IPS-18a (cell line): Measurements from ENCODE around the gene TPSAB1.

ENCODE experiments used
- H3K27ac ChIP-seq: one replicate; pipeline ENCODE4 v1.5.1; 2013; ENCODE audit warnings: low read length
- H3K27me3 ChIP-seq: one replicate; pipeline ENCODE4 v1.6.1; 2013; ENCODE audit warnings: mild to moderate bottlenecking, low read length; ENCODE audit not compliant: control insufficient read depth, insufficient read depth
- H3K36me3 ChIP-seq: one replicate; pipeline ENCODE4 v1.6.1; 2013; ENCODE audit warnings: low read depth, low read length; ENCODE audit not compliant: control insufficient read depth
- H3K4me1 ChIP-seq: one replicate; pipeline ENCODE4 v1.6.1; 2013; ENCODE audit warnings: low read depth, low read length; ENCODE audit not compliant: control insufficient read depth
- H3K4me3 ChIP-seq: one replicate; pipeline ENCODE4 v1.5.1; 2013; ENCODE audit warnings: low read length
- H3K9ac ChIP-seq: one replicate; pipeline ENCODE4 v1.6.1; 2013; ENCODE audit warnings: mild to moderate bottlenecking, low read length, moderate library complexity
- H3K9me3 ChIP-seq: one replicate; pipeline ENCODE4 v1.6.1; 2013; ENCODE audit warnings: low read depth, low read length; ENCODE audit not compliant: control insufficient read depth

TPSAB1 gene

GRCh38 chr16:1212616-1213194 lies 27.8 kb upstream of the TPSAB1 start:
- no peaks in the 10 kb centered on the region for H3K27me3 ChIP-seq
- H3K9ac ChIP-seq = no peak overlapping the region
- no peaks in the 10 kb centered on the region for H3K4me1 ChIP-seq
- peaks cover 15% of the 10 kb centered on the region for H3K36me3 ChIP-seq
- H3K9me3 ChIP-seq = no peaks in the 10 kb centered on the region
- no peak overlapping the region for H3K4me3 ChIP-seq
- H3K27ac ChIP-seq = no peak overlapping the region

- Histone ChIP-seq H3K36me3 (peaks cover 14% of the 10 kb centered on the region), H3K9ac (no peak overlapping the region), H3K4me1 (no peaks in the 10 kb centered on the region), H3K9me3 (no peaks in the 10 kb centered on the region), H3K4me3 (no peak overlapping the region), H3K27ac (no peak overlapping the region), H3K27me3 (no peaks in the 10 kb centered on the region)
Measured at GRCh38 chr16:1213231-1213630, 27.3 kb upstream of the TPSAB1 start.

- Histone ChIP-seq H3K4me3 (no peak overlapping the region), H3K9ac (no peak overlapping the region), H3K4me1 (no peaks in the 10 kb centered on the region), H3K27ac (no peak overlapping the region), H3K36me3 (peaks cover 12% of the 10 kb centered on the region), H3K9me3 (no peaks in the 10 kb centered on the region), H3K27me3 (no peaks in the 10 kb centered on the region)
Measured at GRCh38 chr16:1213796-1214372, 26.6 kb upstream of the TPSAB1 start.

- H3K9ac ChIP-seq = no peak overlapping the region
- no peaks in the 10 kb centered on the region for H3K27me3 ChIP-seq
- H3K36me3 ChIP-seq = peaks cover 15% of the 10 kb centered on the region
Measured at GRCh38 chr16:1214719-1215118, 25.8 kb upstream of the TPSAB1 start.

GRCh38 chr16:1215574-1216295 lies 24.8 kb upstream of the TPSAB1 start:
- H3K9me3 ChIP-seq = no peaks in the 10 kb centered on the region

More at GRCh38 chr16:1214719-1215118, 25.8 kb upstream of the TPSAB1 start:
- H3K9me3 ChIP-seq = no peaks in the 10 kb centered on the region
- H3K4me3 ChIP-seq = no peak overlapping the region
- H3K27ac ChIP-seq = no peak overlapping the region
- no peaks in the 10 kb centered on the region for H3K4me1 ChIP-seq

GRCh38 chr16:1216296-1216619 lies 24.2 kb upstream of the TPSAB1 start:
- Histone ChIP-seq H3K27ac (no peak overlapping the region), H3K4me1 (no peaks in the 10 kb centered on the region), H3K9me3 (no peaks in the 10 kb centered on the region), H3K27me3 (no peaks in the 10 kb centered on the region), H3K36me3 (peaks cover 15% of the 10 kb centered on the region), H3K9ac (no peak overlapping the region), H3K4me3 (no peak overlapping the region)

More at GRCh38 chr16:1215574-1216295, 24.8 kb upstream of the TPSAB1 start:
- Histone ChIP-seq H3K27ac (no peak overlapping the region), H3K36me3 (peaks cover 15% of the 10 kb centered on the region), H3K9ac (no peak overlapping the region), H3K4me3 (no peak overlapping the region), H3K4me1 (no peaks in the 10 kb centered on the region), H3K27me3 (no peaks in the 10 kb centered on the region)

GRCh38 chr16:1216681-1217400 lies 23.7 kb upstream of the TPSAB1 start:
- H3K27me3 ChIP-seq = no peaks in the 10 kb centered on the region

GRCh38 chr16:1217526-1217925 lies 23.0 kb upstream of the TPSAB1 start:
- no peak overlapping the region for H3K27ac ChIP-seq
- peaks cover 11% of the 10 kb centered on the region for H3K36me3 ChIP-seq
- H3K4me3 ChIP-seq = no peak overlapping the region
- no peaks in the 10 kb centered on the region for H3K4me1 ChIP-seq
- H3K27me3 ChIP-seq = no peaks in the 10 kb centered on the region
- no peak overlapping the region for H3K9ac ChIP-seq
- no peaks in the 10 kb centered on the region for H3K9me3 ChIP-seq

More at GRCh38 chr16:1216681-1217400, 23.7 kb upstream of the TPSAB1 start:
- Histone ChIP-seq H3K36me3 (peaks cover 11% of the 10 kb centered on the region), H3K27ac (no peak overlapping the region), H3K4me3 (no peak overlapping the region), H3K9ac (no peak overlapping the region), H3K9me3 (no peaks in the 10 kb centered on the region), H3K4me1 (no peaks in the 10 kb centered on the region)

- H3K9ac ChIP-seq = no peak overlapping the region
- H3K4me3 ChIP-seq = no peak overlapping the region
- peaks cover 11% of the 10 kb centered on the region for H3K36me3 ChIP-seq
Measured at GRCh38 chr16:1218061-1218929, 22.2 kb upstream of the TPSAB1 start.

GRCh38 chr16:1218930-1219611 lies 21.4 kb upstream of the TPSAB1 start:
- no peak overlapping the region for H3K4me3 ChIP-seq
- H3K36me3 ChIP-seq = peaks cover 11% of the 10 kb centered on the region
- no peak overlapping the region for H3K27ac ChIP-seq
- H3K27me3 ChIP-seq = no peaks in the 10 kb centered on the region
- no peak overlapping the region for H3K9ac ChIP-seq
- no peaks in the 10 kb centered on the region for H3K4me1 ChIP-seq
- no peaks in the 10 kb centered on the region for H3K9me3 ChIP-seq

More at GRCh38 chr16:1218061-1218929, 22.2 kb upstream of the TPSAB1 start:
- Histone ChIP-seq H3K9me3 (no peaks in the 10 kb centered on the region), H3K27me3 (no peaks in the 10 kb centered on the region), H3K27ac (no peak overlapping the region), H3K4me1 (no peaks in the 10 kb centered on the region)
